Measurements from ENCODE around the gene LGALS4. TPM values are rescaled to one million over a fixed set of nuclear protein-coding genes. Genes with fewer than 3 reads are reported as not detected.

The LGALS4 gene
- total RNA-seq, 1 donor from 2014 or later: 33.4 TPM

DNA sequence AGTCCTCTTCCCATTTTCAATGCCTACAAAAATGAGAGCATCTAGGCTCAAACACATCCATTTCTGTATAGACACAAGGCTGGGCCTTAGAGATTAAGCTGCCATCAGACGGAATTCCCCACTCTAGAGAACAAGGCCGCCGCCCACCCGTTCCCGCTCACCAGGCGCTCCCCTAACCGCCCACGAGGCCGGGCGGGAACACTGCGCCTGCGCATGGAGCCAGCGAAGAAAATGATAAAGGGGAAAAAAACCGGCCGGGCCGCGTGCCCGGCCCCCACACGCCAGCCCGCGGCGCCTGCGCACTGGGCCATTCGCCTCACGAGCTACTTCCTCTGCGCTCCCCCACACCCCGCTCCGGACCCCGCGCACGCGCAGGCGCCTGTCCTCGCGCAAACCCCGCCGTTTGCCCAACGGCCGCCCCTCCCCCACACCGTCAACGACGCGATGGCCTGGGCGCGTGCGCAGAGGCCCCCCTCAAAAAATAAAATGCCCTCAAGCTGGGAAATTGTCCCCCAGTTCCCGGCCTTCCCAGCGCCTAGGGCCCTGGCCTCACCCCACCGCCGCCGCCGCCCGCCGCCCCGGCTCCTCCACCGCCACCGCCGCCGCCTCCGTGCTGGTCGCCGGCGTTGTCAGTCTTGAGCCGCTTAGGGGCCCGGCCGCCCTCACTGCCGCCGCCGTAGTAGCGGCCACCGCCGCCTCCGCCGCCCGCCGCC is 36.6 kb upstream of the LGALS4 start:
- H3K36me3 Mint-ChIP-seq: peaks cover 30% of the 10 kb centered on the region
- H3K4me1 Mint-ChIP-seq (ENCODE audit: unreplicated experiment): peaks cover 18% of the 10 kb centered on the region
- H3K9me3 Mint-ChIP-seq: no peaks in the 10 kb centered on the region
- H3K27ac Mint-ChIP-seq: peak overlapping the region; percentile 100
- DNase-seq (ENCODE audit: extremely low spot score, unreplicated experiment): peak; percentile 99
- TF ChIP-seq, protein P1, sequence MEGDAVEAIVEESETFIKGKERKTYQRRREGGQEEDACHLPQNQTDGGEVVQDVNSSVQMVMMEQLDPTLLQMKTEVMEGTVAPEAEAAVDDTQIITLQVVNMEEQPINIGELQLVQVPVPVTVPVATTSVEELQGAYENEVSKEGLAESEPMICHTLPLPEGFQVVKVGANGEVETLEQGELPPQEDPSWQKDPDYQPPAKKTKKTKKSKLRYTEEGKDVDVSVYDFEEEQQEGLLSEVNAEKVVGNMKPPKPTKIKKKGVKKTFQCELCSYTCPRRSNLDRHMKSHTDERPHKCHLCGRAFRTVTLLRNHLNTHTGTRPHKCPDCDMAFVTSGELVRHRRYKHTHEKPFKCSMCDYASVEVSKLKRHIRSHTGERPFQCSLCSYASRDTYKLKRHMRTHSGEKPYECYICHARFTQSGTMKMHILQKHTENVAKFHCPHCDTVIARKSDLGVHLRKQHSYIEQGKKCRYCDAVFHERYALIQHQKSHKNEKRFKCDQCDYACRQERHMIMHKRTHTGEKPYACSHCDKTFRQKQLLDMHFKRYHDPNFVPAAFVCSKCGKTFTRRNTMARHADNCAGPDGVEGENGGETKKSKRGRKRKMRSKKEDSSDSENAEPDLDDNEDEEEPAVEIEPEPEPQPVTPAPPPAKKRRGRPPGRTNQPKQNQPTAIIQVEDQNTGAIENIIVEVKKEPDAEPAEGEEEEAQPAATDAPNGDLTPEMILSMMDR (conservative IDR thresholded peaks at IDR 0.05): no peak
- H3K4me3 Mint-ChIP-seq: peak overlapping the region; percentile 97
- H3K27me3 Mint-ChIP-seq: no peaks in the 10 kb centered on the region

DNA sequence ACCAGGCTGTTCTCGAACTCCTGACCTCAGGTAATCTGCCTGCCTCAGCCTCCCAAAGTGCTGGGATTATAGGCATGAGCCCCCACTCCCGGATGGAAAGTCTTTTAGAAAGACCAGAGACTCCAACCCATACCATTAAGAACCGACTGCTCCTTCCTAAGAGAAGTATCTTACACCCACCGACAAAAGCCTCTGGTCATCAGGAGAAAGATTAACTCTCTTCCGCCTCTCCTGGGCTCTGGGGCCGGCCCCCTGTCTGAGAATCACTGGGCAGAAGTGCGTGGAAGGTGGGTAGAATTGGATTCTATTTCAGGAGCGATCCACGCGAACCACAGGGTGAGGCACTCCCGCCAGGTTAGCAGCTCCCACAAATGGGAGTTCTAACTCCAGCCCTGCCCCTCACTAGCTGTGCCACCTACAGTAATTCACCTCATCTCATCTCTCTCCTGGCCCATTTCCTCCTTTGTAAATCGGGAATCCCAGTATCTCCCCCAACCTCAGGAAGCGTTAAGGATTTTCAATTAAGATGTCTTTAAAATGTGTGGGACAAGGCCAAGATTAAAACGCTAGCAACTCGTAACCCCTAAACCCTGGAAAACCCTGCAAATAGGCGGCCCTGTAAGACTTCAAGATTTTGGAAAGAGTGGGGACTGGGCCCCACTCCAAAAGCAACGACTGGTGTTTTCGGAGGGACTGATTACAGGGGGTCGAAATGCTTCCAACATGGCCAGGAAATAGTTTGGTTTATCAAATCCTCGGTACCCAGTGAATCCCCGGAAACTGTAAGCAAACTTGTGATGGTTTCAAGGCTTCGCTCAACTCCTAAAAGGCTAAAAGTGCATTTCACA is 35.8 kb upstream of the LGALS4 start:
- Mint-ChIP-seq H3K4me3 (peak overlapping the region; percentile 97), H3K27me3 (no peaks in the 10 kb centered on the region), H3K36me3 (peaks cover 38% of the 10 kb centered on the region), H3K4me1 (ENCODE audit: unreplicated experiment) (peaks cover 18% of the 10 kb centered on the region), H3K9me3 (no peaks in the 10 kb centered on the region), H3K27ac (peak overlapping the region; percentile 100)
- TF ChIP-seq, protein P1 (conservative IDR thresholded peaks at IDR 0.05): no peak
- no peak for DNase-seq (ENCODE audit: extremely low spot score, unreplicated experiment)

DNA sequence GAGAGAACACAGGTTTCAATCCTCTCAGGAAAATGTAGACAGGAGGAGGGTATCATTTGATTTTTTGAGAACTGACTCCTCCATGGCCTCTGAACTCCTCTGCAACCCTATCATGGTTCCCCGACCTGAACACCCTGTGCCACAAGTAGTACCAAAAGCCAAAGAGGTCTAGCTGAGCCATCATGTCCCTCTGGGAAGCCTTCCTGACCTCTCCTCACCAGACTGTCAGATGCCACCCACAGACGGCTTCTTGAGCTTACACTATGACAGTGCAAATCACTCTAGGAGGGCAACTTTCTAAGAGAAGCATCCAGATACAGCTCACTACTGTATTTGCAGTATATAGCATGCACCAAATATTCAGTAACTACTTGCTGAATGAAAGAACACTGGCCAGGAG is 33.4 kb upstream of the LGALS4 start:
- no peak for DNase-seq (ENCODE audit: extremely low spot score, unreplicated experiment)
- H3K27me3 Mint-ChIP-seq: no peaks in the 10 kb centered on the region
- TF ChIP-seq, protein P1 (conservative IDR thresholded peaks at IDR 0.05): no peak
- peaks cover 11% of the 10 kb centered on the region for H3K4me1 Mint-ChIP-seq (ENCODE audit: unreplicated experiment)
- peaks cover 56% of the 10 kb centered on the region for H3K36me3 Mint-ChIP-seq
- H3K4me3 Mint-ChIP-seq: peak overlapping the region; percentile 22
- no peaks in the 10 kb centered on the region for H3K9me3 Mint-ChIP-seq
- peak overlapping the region; percentile 58 for H3K27ac Mint-ChIP-seq

DNA sequence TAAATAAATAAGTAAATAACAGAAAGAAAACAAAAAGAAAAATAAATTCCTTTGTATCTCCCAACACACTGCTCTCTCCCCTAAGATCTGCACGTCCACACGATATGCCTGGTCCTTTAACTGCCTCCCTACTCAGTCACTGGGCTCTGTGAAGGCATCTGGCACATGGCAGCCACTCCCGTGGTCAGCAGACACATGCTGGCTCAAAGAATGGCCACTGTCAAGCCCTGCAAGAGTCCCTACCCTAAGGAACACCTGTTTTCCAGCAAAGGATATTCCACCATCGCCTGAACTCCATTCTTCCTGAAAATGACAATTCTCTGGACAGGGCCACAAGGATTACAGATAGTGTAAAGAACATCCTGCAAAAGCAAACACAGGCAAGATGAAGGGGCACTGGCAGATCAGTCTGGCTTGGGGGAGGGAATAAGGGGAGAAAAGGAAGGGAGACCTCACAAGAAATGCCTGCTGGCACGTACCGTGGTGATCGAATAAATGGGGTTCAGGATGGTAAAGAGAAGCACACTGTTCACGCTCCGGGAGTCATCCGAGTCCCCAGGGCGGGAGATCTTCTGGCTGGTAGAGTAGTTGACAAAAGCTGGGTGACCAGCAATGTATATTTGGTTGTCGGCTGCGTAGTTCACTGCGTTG is 32.8 kb upstream of the LGALS4 start:
- H3K9me3 Mint-ChIP-seq: no peaks in the 10 kb centered on the region
- H3K4me1 Mint-ChIP-seq (ENCODE audit: unreplicated experiment): peaks cover 11% of the 10 kb centered on the region
- TF ChIP-seq, protein P1 (conservative IDR thresholded peaks at IDR 0.05): no peak
- no peak for DNase-seq (ENCODE audit: extremely low spot score, unreplicated experiment)
- peak overlapping the region; percentile 22 for H3K4me3 Mint-ChIP-seq
- H3K27ac Mint-ChIP-seq: peak overlapping the region; percentile 34
- no peaks in the 10 kb centered on the region for H3K27me3 Mint-ChIP-seq
- H3K36me3 Mint-ChIP-seq: peaks cover 61% of the 10 kb centered on the region

DNA sequence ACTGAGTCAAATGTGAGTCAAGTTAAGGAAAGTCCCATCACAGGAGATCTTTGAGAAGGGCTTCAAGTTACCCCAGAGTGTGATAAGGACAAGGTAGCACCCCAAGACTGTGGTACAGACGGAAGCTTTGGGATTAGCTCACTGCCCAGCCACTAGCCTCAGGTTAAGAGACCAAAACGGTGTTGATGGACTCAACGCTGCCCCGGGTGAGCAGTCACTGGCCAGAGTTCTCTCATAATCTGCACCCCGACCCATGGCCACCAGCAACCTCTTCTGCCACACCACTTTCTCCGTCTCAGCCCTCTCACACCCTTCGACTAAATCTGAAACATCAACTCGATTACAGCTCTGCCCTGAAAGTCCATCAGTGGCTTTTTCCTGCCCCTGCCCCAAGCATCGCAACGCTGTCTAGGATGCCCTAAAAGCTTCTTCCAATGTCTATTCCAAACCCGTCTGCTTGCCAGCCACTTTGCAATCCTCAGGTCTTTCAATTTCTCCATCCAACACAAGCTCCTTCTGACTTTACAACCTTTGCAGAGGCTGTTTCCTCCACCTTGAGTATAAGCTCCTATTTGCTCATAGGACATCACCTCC is 31.4 kb upstream of the LGALS4 start:
- Mint-ChIP-seq H3K9me3 (no peaks in the 10 kb centered on the region), H3K27ac (peak overlapping the region; percentile 55)
- TF ChIP-seq, protein P1 (conservative IDR thresholded peaks at IDR 0.05): no peak

More for the DNA sequence above, 31.4 kb upstream of the LGALS4 start:
- Mint-ChIP-seq H3K4me3 (no peak overlapping the region), H3K4me1 (ENCODE audit: unreplicated experiment) (peaks cover 11% of the 10 kb centered on the region), H3K27me3 (no peaks in the 10 kb centered on the region), H3K36me3 (peaks cover 65% of the 10 kb centered on the region)
- no peak for DNase-seq (ENCODE audit: extremely low spot score, unreplicated experiment)

Measured in type B pancreatic cell (in vitro differentiated cells).